Neural cell (in vitro differentiated cells): ENCODE measurements around the gene KCNJ4. TPM values are rescaled to one million over a fixed set of nuclear protein-coding genes. Genes with fewer than 3 reads are reported as not detected.

Experiments
- H2AFZ ChIP-seq: fragments of 200-600, 300-800 bp; sonication (generic), shearing (Covaris generic); 2 replicates; pipeline ENCODE4 v1.6.0; 2014; ENCODE audit warnings: low read depth, mild to moderate bottlenecking, antibody characterized with exemption, low read length, moderate library complexity
- H3F3A ChIP-seq: fragments of 200-600 bp; shearing (Covaris generic); 2 replicates; pipeline ENCODE4 v1.6.1; 2016; ENCODE audit warnings: mild to moderate bottlenecking, moderate library complexity, mixed read lengths, antibody characterized with exemption, low read length; ENCODE audit not compliant: insufficient read depth, poor library complexity, severe bottlenecking
- H3K27ac ChIP-seq: fragments of 200-600, 300-800 bp; sonication (generic), shearing (Covaris generic); 2 replicates; pipeline ENCODE4 v1.5.1; 2014; ENCODE audit warnings: mild to moderate bottlenecking, low read length, moderate library complexity
- H3K27me3 ChIP-seq: fragments of 300-800, 200-600 bp; sonication (generic), shearing (Covaris generic); 2 replicates; pipeline ENCODE4 v1.6.0; 2014; ENCODE audit warnings: mild to moderate bottlenecking, low read depth, low read length, moderate library complexity; ENCODE audit not compliant: insufficient read depth
- H3K36me3 ChIP-seq: fragments of 300-800, 200-600 bp; sonication (generic), shearing (Covaris generic); 2 replicates; pipeline ENCODE4 v1.5.1; 2014; ENCODE audit warnings: mild to moderate bottlenecking, antibody characterized with exemption, low read length, moderate library complexity; ENCODE audit not compliant: insufficient read depth
- H3K4me2 ChIP-seq: fragments of 300-800, 200-600 bp; sonication (generic), shearing (Covaris generic); 2 replicates; pipeline ENCODE4 v1.6.0; 2014; ENCODE audit warnings: mild to moderate bottlenecking, low read length
- H3K4me3 ChIP-seq: fragments of 300-800, 200-600 bp; sonication (generic), shearing (Covaris generic); 2 replicates; pipeline ENCODE4 v1.5.1; 2014; ENCODE audit warnings: mild to moderate bottlenecking, low read length, moderate library complexity
- H3K79me2 ChIP-seq: fragments of 200-600 bp; shearing (Covaris generic); replicated peaks from 2 replicates; pipeline ENCODE4 v1.6.0; 2014; ENCODE audit warnings: mild to moderate bottlenecking, low read length, moderate library complexity; ENCODE audit not compliant: insufficient read depth
- H3K9ac ChIP-seq: fragments of 300-800, 200-600 bp; sonication (generic), shearing (Covaris generic); 2 replicates; pipeline ENCODE4 v1.6.1; 2016; ENCODE audit warnings: mild to moderate bottlenecking, low read length, mixed read lengths
- H3K9me2 ChIP-seq: fragments of 200-600 bp; shearing (Covaris generic); 2 replicates; pipeline ENCODE4 v1.6.1; 2016; ENCODE audit warnings: mild to moderate bottlenecking, low read length, mixed read lengths; ENCODE audit not compliant: insufficient read depth
- H3K9me3 ChIP-seq: fragments of 200-600, 300-800 bp; sonication (generic), shearing (Covaris generic); 2 replicates; pipeline ENCODE4 v1.6.1; 2016; ENCODE audit warnings: mild to moderate bottlenecking, mixed run types, low read length, moderate library complexity, mixed read lengths
- H4K20me1 ChIP-seq: fragments of 200-600 bp; shearing (Covaris generic); 2 replicates; pipeline ENCODE4 v1.6.1; 2016; ENCODE audit warnings: mild to moderate bottlenecking, mixed run types; ENCODE audit not compliant: insufficient read depth
- CTCF ChIP-seq: fragments of 450-650 bp; IDR thresholded peaks from 2 replicates; pipeline ENCODE4 v1.5.1; 2014; ENCODE audit warnings: antibody characterized with exemption, mild to moderate bottlenecking, moderate library complexity; ENCODE audit not compliant: poor library complexity, severe bottlenecking
- EP300 ChIP-seq: fragments of 450-650 bp; conservative IDR thresholded peaks from 2 replicates; pipeline ENCODE4 v1.6.1; 2014; ENCODE audit warnings: antibody characterized with exemption, mild to moderate bottlenecking, moderate library complexity; ENCODE audit not compliant: poor library complexity, severe bottlenecking
- EZH2 ChIP-seq: fragments of 200-600, 300-800 bp; shearing (Covaris generic), sonication (generic); IDR thresholded peaks from 2 replicates; pipeline ENCODE4 v1.6.1; 2014; ENCODE audit warnings: antibody characterized with exemption, low read length, borderline replicate concordance, mild to moderate bottlenecking; ENCODE audit not compliant: insufficient read depth, poor library complexity, severe bottlenecking
- MXI1 ChIP-seq: fragments of 450-650 bp; conservative IDR thresholded peaks from 2 replicates; pipeline ENCODE4 v1.6.1; 2014; ENCODE audit warnings: antibody characterized with exemption, mild to moderate bottlenecking; ENCODE audit not compliant: poor library complexity, severe bottlenecking
- POLR2AphosphoS5 ChIP-seq: IDR thresholded peaks from 2 replicates; pipeline ENCODE4 v1.6.1; 2012
- RAD21 ChIP-seq: fragments of 450-650 bp; conservative IDR thresholded peaks from 2 replicates; pipeline ENCODE4 v1.6.1; 2014; ENCODE audit warnings: antibody characterized with exemption, mild to moderate bottlenecking, moderate library complexity
- REST ChIP-seq: IDR thresholded peaks from 2 replicates; pipeline ENCODE4 v1.6.1; 2012; ENCODE audit warnings: borderline replicate concordance
- SMC3 ChIP-seq: fragments of 450-650 bp; conservative IDR thresholded peaks from 2 replicates; pipeline ENCODE4 v1.6.1; 2014; ENCODE audit warnings: antibody characterized with exemption, mild to moderate bottlenecking, moderate library complexity; ENCODE audit not compliant: poor library complexity
- TAF1 ChIP-seq: IDR thresholded peaks from 2 replicates; pipeline ENCODE4 v1.6.1; 2012; ENCODE audit warnings: low read depth
- polyA plus RNA-seq: library from polyadenylated mRNA; depleted of rRNA; stranded (reverse); fragments of >200 nt; gene quantifications from 2 replicates; pipeline ENCODE4 v1.2.3, GENCODE V29; 2014

KCNJ4 gene
- polyA plus RNA-seq, 1 donor from 2014 or later: 1.7 TPM

GRCh38 chr22:38427465-38427864 lies 27.5 kb downstream of the KCNJ4 start:
- no peaks in the 10 kb centered on the region for H3K79me2 ChIP-seq
- no peak overlapping the region for H2AFZ ChIP-seq
- H3K9me2 ChIP-seq: no peaks in the 10 kb centered on the region
- no peaks in the 10 kb centered on the region for H3K27me3 ChIP-seq
- no peak overlapping the region for H3K9ac ChIP-seq
- no peak for TF ChIP-seq POLR2AphosphoS5
- TF ChIP-seq RAD21: no peak
- no peak for TF ChIP-seq TAF1
- TF ChIP-seq MXI1: no peak
- TF ChIP-seq REST: no peak
- no peak for TF ChIP-seq SMC3
- TF ChIP-seq EP300: no peak
- no peaks in the 10 kb centered on the region for H4K20me1 ChIP-seq
- no peak overlapping the region for H3K4me3 ChIP-seq
- H3K36me3 ChIP-seq: no peaks in the 10 kb centered on the region
- no peaks in the 10 kb centered on the region for H3F3A ChIP-seq
- H3K4me2 ChIP-seq: no peak overlapping the region
- H3K27ac ChIP-seq: no peak overlapping the region
- no peaks in the 10 kb centered on the region for H3K9me3 ChIP-seq

GRCh38 chr22:38426628-38427027 lies 28.4 kb downstream of the KCNJ4 start:
- H3K9me2 ChIP-seq: no peaks in the 10 kb centered on the region
- H3K4me2 ChIP-seq: no peak overlapping the region
- no peak overlapping the region for H3K9ac ChIP-seq
- H3K79me2 ChIP-seq: no peaks in the 10 kb centered on the region
- no peaks in the 10 kb centered on the region for H3K9me3 ChIP-seq
- TF ChIP-seq RAD21 (no peak), EZH2 (no peak), TAF1 (no peak), MXI1 (no peak), REST (no peak), SMC3 (no peak), CTCF (no peak)
- no peak overlapping the region for H3K4me3 ChIP-seq
- no peaks in the 10 kb centered on the region for H3K27me3 ChIP-seq
- H3K27ac ChIP-seq: no peak overlapping the region
- no peaks in the 10 kb centered on the region for H3F3A ChIP-seq
- no peaks in the 10 kb centered on the region for H3K36me3 ChIP-seq
- no peaks in the 10 kb centered on the region for H4K20me1 ChIP-seq
- no peak overlapping the region for H2AFZ ChIP-seq
